Gastroesophageal sphincter (tissue), 4 donors: ENCODE data around the gene HCAR1. TPM values are rescaled to one million over a fixed set of nuclear protein-coding genes. Genes with fewer than 3 reads are reported as not detected.
"Not testable (repeated sequence)": the region's sequence is repeated elsewhere in the genome, so short reads cannot be mapped to it uniquely, and the experiment has no call there.

Experiments
- ATAC-seq: fragments of 150-250 bp; one replicate; pipeline ENCODE4 v1.9.1; 2016; ENCODE audit warnings: mild to moderate bottlenecking, moderate library complexity
- H3K27ac ChIP-seq, 4 donors: fragments of 200-600 bp; sonication (generic) in 3 of 4; 1 replicate in 3 of 4; 2 replicates in 1 of 4; pipeline ENCODE4 v1.5.1; 2016 to 2019
- H3K27me3 ChIP-seq: fragments of 200-600 bp; sonication (generic); one replicate; pipeline ENCODE4 v1.5.1; 2019
- H3K36me3 ChIP-seq, 2 donors: fragments of 200-600 bp; sonication (generic); one replicate each; pipeline ENCODE4 v1.5.1; 2019; ENCODE audit warnings: control low read depth in 1 of 2
- H3K4me1 ChIP-seq, 3 donors: fragments of 200-600 bp; sonication (generic); 1 replicate in 2 of 3; 2 replicates in 1 of 3; pipeline ENCODE4 v1.5.1; 2016 to 2019; ENCODE audit warnings: control low read depth in 2 of 3
- H3K4me3 ChIP-seq, 2 donors: fragments of 200-600 bp; sonication (generic); one replicate each; pipeline ENCODE4 v1.5.1; 2019; ENCODE audit warnings: mild to moderate bottlenecking in 1 of 2, moderate library complexity in 1 of 2
- H3K9me3 ChIP-seq, 3 donors: fragments of 200-600 bp; sonication (generic); one replicate each; pipeline ENCODE4 v1.5.1; 2017 to 2019; ENCODE audit warnings: control low read depth in 2 of 3
- EP300 ChIP-seq: sonication (generic); formaldehyde crosslinking; IDR thresholded peaks from one replicate; pipeline ENCODE4 v1.6.1; 2017; ENCODE audit warnings: antibody characterized with exemption, mild to moderate bottlenecking
- POLR2A ChIP-seq, 2 donors: fragments of 450-650 bp; IDR thresholded peaks; one replicate each; pipeline ENCODE4 v1.6.1; 2017; ENCODE audit warnings: antibody characterized with exemption in 2 of 2, mild to moderate bottlenecking in 2 of 2, moderate library complexity in 1 of 2
- POLR2AphosphoS5 ChIP-seq: sonication (generic); formaldehyde crosslinking; IDR thresholded peaks from one replicate; pipeline ENCODE4 v1.6.1; 2017; ENCODE audit warnings: antibody characterized with exemption
- WGBS, 2 donors: methylation state at CpG; one replicate each; pipeline ENCODE4 v1.1.5; 2018; ENCODE audit warnings: low coverage in 1 of 2; 5-methylcytosine and 5-hydroxymethylcytosine counted together
- total RNA-seq, 4 donors: library from RNA; depleted of rRNA; stranded (reverse); fragments of >200 nt; gene quantifications; one replicate each; pipeline ENCODE4 v1.1.0, GENCODE V29; 2016
- TF ChIP-seq, protein P1 (sequence below), 4 experiments: fragments of 200-600 bp in 2 of 4; fragments of 450-650 bp in 2 of 4; sonication (generic) in 1 of 4; IDR thresholded peaks; one replicate each; pipeline ENCODE4 v1.5.1; 2017 to 2019; ENCODE audit warnings: antibody characterized with exemption in 4 of 4, mild to moderate bottlenecking in 2 of 4, moderate library complexity in 2 of 4

The HCAR1 gene
- total RNA-seq, 4 donors from 2014 or later = 0.08 to 0.27 (median 0.16) TPM; not detected in 1

DNA sequence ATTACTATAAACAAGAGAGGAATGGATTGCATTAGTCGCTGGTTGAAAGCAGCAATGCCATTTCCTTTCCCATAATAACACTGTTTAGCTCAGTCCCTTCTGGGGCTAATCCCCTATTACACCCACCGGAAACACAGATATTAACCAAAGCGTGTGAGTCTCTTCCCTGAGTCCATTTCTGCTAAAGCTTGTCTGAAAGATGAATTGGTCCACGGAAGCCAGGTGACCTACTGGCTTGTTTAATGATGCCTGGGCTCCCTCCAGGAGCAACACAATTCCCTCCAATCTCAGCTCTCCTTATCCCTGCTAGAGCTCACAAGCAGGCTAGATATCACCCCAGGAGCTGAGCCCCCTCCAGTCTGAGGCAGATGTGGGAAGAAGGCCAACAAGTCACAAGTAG lies 29.2 kb downstream of the HCAR1 start:
- not testable (repeated sequence) for ATAC-seq, H3K4me1 ChIP-seq, H3K27ac ChIP-seq, H3K27me3 ChIP-seq, H3K36me3 ChIP-seq, H3K9me3 ChIP-seq, H3K4me3 ChIP-seq
- WGBS, 2 donors = 0 to 14% methylated on average over 2 to 3 of the region's 4 CpGs

- no CpG with 5 or more reads among the region's 9 CpGs for WGBS, 2 donors
- H3K9me3 ChIP-seq, H3K4me1 ChIP-seq, H3K36me3 ChIP-seq, ATAC-seq, H3K27me3 ChIP-seq, H3K4me3 ChIP-seq, H3K27ac ChIP-seq: not testable (repeated sequence)
Observed at GRCh38 chr12:122700038-122700710, 30.5 kb downstream of the HCAR1 start.

GRCh38 chr12:122696922-122697321 lies 33.7 kb downstream of the HCAR1 start:
- ATAC-seq, H3K4me3 ChIP-seq, H3K4me1 ChIP-seq, H3K27ac ChIP-seq, H3K36me3 ChIP-seq, H3K9me3 ChIP-seq, H3K27me3 ChIP-seq: not testable (repeated sequence)
- 75% methylated on average over 2 of the region's 2 CpGs; no CpG with 5 or more reads in 1 of the 2 donors for WGBS, 2 donors

DNA sequence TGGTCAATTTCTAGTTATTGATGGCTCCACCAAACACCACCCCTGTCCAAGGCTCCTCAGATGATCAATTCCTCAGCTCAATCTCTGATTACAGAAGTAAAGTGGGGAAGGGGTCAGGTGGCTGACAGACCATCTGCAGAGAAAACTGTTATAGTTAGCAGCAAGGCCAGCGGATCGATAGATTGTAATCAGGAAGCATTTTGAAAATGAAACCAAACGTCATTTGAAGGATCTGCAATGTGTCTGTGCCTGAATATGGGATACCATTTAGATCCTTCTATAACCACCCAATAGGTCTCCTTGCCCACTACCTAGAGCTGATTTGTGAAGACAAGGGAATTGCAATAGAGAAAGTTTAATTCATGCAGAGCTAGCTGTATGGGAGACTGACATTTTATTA lies 39.1 kb downstream of the HCAR1 start:
- Histone ChIP-seq H3K27ac (no peak overlapping the region), H3K36me3 (no peaks in the 10 kb centered on the region), H3K4me3 (no peak overlapping the region), H3K27me3 (no peaks in the 10 kb centered on the region), H3K4me1 (no peaks in the 10 kb centered on the region), H3K9me3 (no peaks in the 10 kb centered on the region)
- ATAC-seq = no peak
- WGBS, 2 donors = 72 to 94% methylated on average over 3 of the region's 3 CpGs
- no peak for TF ChIP-seq EP300

GRCh38 chr12:122688291-122688690 lies 42.4 kb downstream of the HCAR1 start:
- ATAC-seq = no peak
- 83% methylated on average over 2 of the region's 3 CpGs; no CpG with 5 or more reads in 1 of the 2 donors for WGBS, 2 donors
- Histone ChIP-seq H3K9me3 (no peaks in the 10 kb centered on the region), H3K36me3 (no peaks in the 10 kb centered on the region), H3K27ac (no peak overlapping the region), H3K27me3 (no peaks in the 10 kb centered on the region), H3K4me1 (no peaks in the 10 kb centered on the region), H3K4me3 (no peak overlapping the region)
- TF ChIP-seq EP300 = no peak
- TF ChIP-seq, protein P1, sequence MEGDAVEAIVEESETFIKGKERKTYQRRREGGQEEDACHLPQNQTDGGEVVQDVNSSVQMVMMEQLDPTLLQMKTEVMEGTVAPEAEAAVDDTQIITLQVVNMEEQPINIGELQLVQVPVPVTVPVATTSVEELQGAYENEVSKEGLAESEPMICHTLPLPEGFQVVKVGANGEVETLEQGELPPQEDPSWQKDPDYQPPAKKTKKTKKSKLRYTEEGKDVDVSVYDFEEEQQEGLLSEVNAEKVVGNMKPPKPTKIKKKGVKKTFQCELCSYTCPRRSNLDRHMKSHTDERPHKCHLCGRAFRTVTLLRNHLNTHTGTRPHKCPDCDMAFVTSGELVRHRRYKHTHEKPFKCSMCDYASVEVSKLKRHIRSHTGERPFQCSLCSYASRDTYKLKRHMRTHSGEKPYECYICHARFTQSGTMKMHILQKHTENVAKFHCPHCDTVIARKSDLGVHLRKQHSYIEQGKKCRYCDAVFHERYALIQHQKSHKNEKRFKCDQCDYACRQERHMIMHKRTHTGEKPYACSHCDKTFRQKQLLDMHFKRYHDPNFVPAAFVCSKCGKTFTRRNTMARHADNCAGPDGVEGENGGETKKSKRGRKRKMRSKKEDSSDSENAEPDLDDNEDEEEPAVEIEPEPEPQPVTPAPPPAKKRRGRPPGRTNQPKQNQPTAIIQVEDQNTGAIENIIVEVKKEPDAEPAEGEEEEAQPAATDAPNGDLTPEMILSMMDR (IDR thresholded peaks at IDR 0.05) = no peak
- TF ChIP-seq POLR2AphosphoS5 = no peak
- TF ChIP-seq POLR2A (IDR thresholded peaks at IDR 0.05) = no peak

DNA sequence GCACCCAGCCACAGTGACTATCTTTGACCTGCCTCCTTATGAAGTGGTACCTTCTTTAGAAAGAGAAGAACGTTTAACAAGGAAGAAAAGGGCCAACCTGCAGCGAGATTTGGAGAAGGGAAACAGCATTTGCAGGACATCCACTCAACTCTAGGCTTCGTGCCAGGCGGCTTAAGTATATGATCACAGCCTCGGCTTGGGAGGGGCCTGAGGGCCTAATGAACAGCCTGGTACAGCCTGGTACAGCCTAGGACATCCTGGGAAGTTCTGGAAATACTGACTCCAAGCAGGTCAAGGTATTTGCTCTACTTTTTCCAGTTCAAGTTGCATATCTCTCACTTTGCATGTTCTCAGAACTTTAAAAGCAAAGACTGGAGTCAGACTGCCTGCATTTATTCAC lies 43.6 kb downstream of the HCAR1 start:
- 34 to 60% methylated on average over 1 to 4 of the region's 5 CpGs for WGBS, 2 donors
- TF ChIP-seq POLR2AphosphoS5 = no peak
- no peak for TF ChIP-seq POLR2A (IDR thresholded peaks at IDR 0.05)
- no peak for TF ChIP-seq EP300
- TF ChIP-seq, protein P1 (IDR thresholded peaks at IDR 0.05) = no peak
- no peak for ATAC-seq
- no peaks in the 10 kb centered on the region for H3K4me1 ChIP-seq
- H3K4me3 ChIP-seq = no peak overlapping the region
- no peaks in the 10 kb centered on the region for H3K27me3 ChIP-seq
- H3K9me3 ChIP-seq = no peaks in the 10 kb centered on the region
- H3K27ac ChIP-seq = no peak overlapping the region
- H3K36me3 ChIP-seq = no peaks in the 10 kb centered on the region

- 82% methylated on average over 3 of the region's 3 CpGs; no CpG with 5 or more reads in 1 of the 2 donors for WGBS, 2 donors
- no peak overlapping the region for H3K27ac ChIP-seq
- no peak for ATAC-seq
- no peaks in the 10 kb centered on the region for H3K4me1 ChIP-seq
- H3K4me3 ChIP-seq = no peak overlapping the region
- no peaks in the 10 kb centered on the region for H3K27me3 ChIP-seq
- H3K9me3 ChIP-seq = no peaks in the 10 kb centered on the region
- no peaks in the 10 kb centered on the region for H3K36me3 ChIP-seq
- TF ChIP-seq POLR2AphosphoS5 (no peak), POLR2A (IDR thresholded peaks at IDR 0.05) (no peak), EP300 (no peak)
- TF ChIP-seq, protein P1 (IDR thresholded peaks at IDR 0.05) = no peak
Observed at GRCh38 chr12:122686538-122686937, 44.1 kb downstream of the HCAR1 start.
